Measurements from ENCODE around the gene KIF9.
A peak's percentile ranks its signal among the peaks of the same experiment; 100 is the strongest.

- TF ChIP-seq, protein P1, sequence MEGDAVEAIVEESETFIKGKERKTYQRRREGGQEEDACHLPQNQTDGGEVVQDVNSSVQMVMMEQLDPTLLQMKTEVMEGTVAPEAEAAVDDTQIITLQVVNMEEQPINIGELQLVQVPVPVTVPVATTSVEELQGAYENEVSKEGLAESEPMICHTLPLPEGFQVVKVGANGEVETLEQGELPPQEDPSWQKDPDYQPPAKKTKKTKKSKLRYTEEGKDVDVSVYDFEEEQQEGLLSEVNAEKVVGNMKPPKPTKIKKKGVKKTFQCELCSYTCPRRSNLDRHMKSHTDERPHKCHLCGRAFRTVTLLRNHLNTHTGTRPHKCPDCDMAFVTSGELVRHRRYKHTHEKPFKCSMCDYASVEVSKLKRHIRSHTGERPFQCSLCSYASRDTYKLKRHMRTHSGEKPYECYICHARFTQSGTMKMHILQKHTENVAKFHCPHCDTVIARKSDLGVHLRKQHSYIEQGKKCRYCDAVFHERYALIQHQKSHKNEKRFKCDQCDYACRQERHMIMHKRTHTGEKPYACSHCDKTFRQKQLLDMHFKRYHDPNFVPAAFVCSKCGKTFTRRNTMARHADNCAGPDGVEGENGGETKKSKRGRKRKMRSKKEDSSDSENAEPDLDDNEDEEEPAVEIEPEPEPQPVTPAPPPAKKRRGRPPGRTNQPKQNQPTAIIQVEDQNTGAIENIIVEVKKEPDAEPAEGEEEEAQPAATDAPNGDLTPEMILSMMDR (IDR thresholded peaks at IDR 0.05; ENCODE audit: insufficient read depth, low read length), result no peak
- TF ChIP-seq GABPA (IDR thresholded peaks at IDR 0.05; ENCODE audit: low read depth), result no peak
- TF ChIP-seq POLR2AphosphoS5 (IDR thresholded peaks at IDR 0.05; ENCODE audit: low read depth), result no peak
- TF ChIP-seq, protein P2, sequence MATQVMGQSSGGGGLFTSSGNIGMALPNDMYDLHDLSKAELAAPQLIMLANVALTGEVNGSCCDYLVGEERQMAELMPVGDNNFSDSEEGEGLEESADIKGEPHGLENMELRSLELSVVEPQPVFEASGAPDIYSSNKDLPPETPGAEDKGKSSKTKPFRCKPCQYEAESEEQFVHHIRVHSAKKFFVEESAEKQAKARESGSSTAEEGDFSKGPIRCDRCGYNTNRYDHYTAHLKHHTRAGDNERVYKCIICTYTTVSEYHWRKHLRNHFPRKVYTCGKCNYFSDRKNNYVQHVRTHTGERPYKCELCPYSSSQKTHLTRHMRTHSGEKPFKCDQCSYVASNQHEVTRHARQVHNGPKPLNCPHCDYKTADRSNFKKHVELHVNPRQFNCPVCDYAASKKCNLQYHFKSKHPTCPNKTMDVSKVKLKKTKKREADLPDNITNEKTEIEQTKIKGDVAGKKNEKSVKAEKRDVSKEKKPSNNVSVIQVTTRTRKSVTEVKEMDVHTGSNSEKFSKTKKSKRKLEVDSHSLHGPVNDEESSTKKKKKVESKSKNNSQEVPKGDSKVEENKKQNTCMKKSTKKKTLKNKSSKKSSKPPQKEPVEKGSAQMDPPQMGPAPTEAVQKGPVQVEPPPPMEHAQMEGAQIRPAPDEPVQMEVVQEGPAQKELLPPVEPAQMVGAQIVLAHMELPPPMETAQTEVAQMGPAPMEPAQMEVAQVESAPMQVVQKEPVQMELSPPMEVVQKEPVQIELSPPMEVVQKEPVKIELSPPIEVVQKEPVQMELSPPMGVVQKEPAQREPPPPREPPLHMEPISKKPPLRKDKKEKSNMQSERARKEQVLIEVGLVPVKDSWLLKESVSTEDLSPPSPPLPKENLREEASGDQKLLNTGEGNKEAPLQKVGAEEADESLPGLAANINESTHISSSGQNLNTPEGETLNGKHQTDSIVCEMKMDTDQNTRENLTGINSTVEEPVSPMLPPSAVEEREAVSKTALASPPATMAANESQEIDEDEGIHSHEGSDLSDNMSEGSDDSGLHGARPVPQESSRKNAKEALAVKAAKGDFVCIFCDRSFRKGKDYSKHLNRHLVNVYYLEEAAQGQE (IDR thresholded peaks at IDR 0.05; ENCODE audit: insufficient replicate concordance, low read depth), result no peak
- peak; percentile 90 for TF ChIP-seq SPI1 (IDR thresholded peaks at IDR 0.05; ENCODE audit: borderline replicate concordance, low read depth)
Observed at GRCh38 chr3:47225310-47225906, 57.2 kb downstream of the KIF9 start.
